IPS-NIHi7 (cell line): ENCODE results near the gene CACNA1B.

Experiments
- DNase-seq: peaks from one replicate; pipeline ENCODE4 v3.0.0; 2012; ENCODE audit warnings: mixed read lengths; ENCODE audit errors: extremely low spot score

Gene CACNA1B

GRCh38 chr9:137985637-137986071 is 108.1 kb downstream of the CACNA1B start:
- peak; percentile 1 for DNase-seq

- peak; percentile 8 for DNase-seq
Observed at GRCh38 chr9:137986268-137987099, 108.9 kb downstream of the CACNA1B start.

- DNase-seq = peak; percentile 14
Observed at GRCh38 chr9:137987244-137988030, 109.9 kb downstream of the CACNA1B start.

GRCh38 chr9:137988051-137988450 is 110.5 kb downstream of the CACNA1B start:
- no peak for DNase-seq

GRCh38 chr9:137988701-137989100 is 111.1 kb downstream of the CACNA1B start:
- no peak for DNase-seq

GRCh38 chr9:137989156-137989555 is 111.6 kb downstream of the CACNA1B start:
- DNase-seq = no peak

- no peak for DNase-seq
Observed at GRCh38 chr9:137989999-137990715, 112.6 kb downstream of the CACNA1B start.

GRCh38 chr9:138003485-138004190 is 126.1 kb downstream of the CACNA1B start:
- DNase-seq = no peak

GRCh38 chr9:138006576-138007233 is 129.1 kb downstream of the CACNA1B start:
- peak; percentile 5 for DNase-seq

- DNase-seq = peak; percentile 2
Observed at GRCh38 chr9:138007566-138007917, 130.0 kb downstream of the CACNA1B start.

- peak; percentile 3 for DNase-seq
Observed at GRCh38 chr9:138007918-138008841, 130.6 kb downstream of the CACNA1B start.

GRCh38 chr9:138009016-138009802 is 131.6 kb downstream of the CACNA1B start:
- peak; percentile 6 for DNase-seq

GRCh38 chr9:138009803-138010690 is 132.5 kb downstream of the CACNA1B start:
- DNase-seq = peak; percentile 7

GRCh38 chr9:138010861-138011260 is 133.3 kb downstream of the CACNA1B start:
- no peak for DNase-seq

GRCh38 chr9:138011951-138012500 is 134.4 kb downstream of the CACNA1B start:
- DNase-seq = peak; percentile 3

GRCh38 chr9:138013273-138013672 is 135.7 kb downstream of the CACNA1B start:
- DNase-seq = no peak

GRCh38 chr9:138013836-138014562 is 136.4 kb downstream of the CACNA1B start:
- no peak for DNase-seq
